Measurements from ENCODE around the gene SNTG2. TPM values are rescaled to one million over a fixed set of nuclear protein-coding genes. Genes with fewer than 3 reads are reported as not detected.

The SNTG2 gene
- total and polyA plus RNA-seq, 10 of the 15 experiments (the other 5 are each of a cell fraction or from before 2014, with no cell fraction given) = not detected

DNA sequence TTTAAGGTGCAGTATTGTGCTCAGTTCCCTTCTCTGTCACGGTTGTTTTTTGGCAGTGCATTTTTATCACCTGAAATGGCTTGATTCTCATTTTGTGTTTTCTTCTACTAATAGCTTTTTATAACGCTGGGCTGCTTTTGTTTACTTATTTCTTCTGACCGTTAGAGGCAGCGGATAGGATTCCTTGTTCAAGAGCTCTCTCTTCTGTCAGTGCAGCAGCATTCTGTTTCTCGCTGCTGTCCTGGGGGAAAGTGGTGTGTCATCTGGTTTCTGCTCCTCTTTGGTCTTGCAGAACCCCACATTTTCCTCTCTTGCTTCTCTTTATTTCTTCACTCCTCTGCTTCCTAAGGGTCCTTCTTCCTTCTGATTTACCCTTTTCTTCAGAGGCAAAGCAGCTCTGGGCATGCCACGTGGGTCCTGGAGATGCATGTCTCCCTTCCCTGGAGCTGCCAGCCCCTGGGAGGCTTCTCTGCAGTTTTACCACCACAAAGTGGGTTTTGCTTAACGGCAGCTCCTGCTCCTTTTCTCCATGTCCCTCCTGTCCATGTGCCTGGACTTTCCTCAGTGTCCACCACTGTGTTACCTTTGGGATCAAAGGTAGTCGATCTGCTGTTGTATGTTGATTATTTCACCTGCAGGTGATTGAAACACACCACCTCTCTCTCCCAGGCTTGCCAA, 47.3 kb upstream of the SNTG2 start (continued):
- TF ChIP-seq SRF (IDR thresholded peaks at IDR 0.05; ENCODE audit: low read depth in 2 of 2, low read length in 2 of 2) (no peak), EGR1 (IDR thresholded peaks at IDR 0.05; ENCODE audit: borderline replicate concordance in 1 of 2, low read depth in 2 of 2, low read length in 2 of 2) (no peak), ZBED1 (IDR thresholded peaks at IDR 0.05; ENCODE audit: borderline replicate concordance) (no peak)
- TF ChIP-seq, protein P1, sequence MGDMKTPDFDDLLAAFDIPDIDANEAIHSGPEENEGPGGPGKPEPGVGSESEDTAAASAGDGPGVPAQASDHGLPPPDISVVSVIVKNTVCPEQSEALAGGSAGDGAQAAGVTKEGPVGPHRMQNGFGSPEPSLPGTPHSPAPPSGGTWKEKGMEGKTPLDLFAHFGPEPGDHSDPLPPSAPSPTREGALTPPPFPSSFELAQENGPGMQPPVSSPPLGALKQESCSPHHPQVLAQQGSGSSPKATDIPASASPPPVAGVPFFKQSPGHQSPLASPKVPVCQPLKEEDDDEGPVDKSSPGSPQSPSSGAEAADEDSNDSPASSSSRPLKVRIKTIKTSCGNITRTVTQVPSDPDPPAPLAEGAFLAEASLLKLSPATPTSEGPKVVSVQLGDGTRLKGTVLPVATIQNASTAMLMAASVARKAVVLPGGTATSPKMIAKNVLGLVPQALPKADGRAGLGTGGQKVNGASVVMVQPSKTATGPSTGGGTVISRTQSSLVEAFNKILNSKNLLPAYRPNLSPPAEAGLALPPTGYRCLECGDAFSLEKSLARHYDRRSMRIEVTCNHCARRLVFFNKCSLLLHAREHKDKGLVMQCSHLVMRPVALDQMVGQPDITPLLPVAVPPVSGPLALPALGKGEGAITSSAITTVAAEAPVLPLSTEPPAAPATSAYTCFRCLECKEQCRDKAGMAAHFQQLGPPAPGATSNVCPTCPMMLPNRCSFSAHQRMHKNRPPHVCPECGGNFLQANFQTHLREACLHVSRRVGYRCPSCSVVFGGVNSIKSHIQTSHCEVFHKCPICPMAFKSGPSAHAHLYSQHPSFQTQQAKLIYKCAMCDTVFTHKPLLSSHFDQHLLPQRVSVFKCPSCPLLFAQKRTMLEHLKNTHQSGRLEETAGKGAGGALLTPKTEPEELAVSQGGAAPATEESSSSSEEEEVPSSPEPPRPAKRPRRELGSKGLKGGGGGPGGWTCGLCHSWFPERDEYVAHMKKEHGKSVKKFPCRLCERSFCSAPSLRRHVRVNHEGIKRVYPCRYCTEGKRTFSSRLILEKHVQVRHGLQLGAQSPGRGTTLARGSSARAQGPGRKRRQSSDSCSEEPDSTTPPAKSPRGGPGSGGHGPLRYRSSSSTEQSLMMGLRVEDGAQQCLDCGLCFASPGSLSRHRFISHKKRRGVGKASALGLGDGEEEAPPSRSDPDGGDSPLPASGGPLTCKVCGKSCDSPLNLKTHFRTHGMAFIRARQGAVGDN (IDR thresholded peaks at IDR 0.05) = no peak
- TF ChIP-seq, protein P2, sequence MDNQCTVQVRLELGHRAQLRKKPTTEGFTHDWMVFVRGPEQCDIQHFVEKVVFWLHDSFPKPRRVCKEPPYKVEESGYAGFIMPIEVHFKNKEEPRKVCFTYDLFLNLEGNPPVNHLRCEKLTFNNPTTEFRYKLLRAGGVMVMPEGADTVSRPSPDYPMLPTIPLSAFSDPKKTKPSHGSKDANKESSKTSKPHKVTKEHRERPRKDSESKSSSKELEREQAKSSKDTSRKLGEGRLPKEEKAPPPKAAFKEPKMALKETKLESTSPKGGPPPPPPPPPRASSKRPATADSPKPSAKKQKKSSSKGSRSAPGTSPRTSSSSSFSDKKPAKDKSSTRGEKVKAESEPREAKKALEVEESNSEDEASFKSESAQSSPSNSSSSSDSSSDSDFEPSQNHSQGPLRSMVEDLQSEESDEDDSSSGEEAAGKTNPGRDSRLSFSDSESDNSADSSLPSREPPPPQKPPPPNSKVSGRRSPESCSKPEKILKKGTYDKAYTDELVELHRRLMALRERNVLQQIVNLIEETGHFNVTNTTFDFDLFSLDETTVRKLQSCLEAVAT (IDR thresholded peaks at IDR 0.05) = no peak
